ENCODE results near the gene TEX12.
A peak's percentile ranks its signal among the peaks of the same experiment; 100 is the strongest.
"Not testable (repeated sequence)": the region's sequence is repeated elsewhere in the genome, so short reads cannot be mapped to it uniquely, and the experiment has no call there.

The TEX12 gene

DNA sequence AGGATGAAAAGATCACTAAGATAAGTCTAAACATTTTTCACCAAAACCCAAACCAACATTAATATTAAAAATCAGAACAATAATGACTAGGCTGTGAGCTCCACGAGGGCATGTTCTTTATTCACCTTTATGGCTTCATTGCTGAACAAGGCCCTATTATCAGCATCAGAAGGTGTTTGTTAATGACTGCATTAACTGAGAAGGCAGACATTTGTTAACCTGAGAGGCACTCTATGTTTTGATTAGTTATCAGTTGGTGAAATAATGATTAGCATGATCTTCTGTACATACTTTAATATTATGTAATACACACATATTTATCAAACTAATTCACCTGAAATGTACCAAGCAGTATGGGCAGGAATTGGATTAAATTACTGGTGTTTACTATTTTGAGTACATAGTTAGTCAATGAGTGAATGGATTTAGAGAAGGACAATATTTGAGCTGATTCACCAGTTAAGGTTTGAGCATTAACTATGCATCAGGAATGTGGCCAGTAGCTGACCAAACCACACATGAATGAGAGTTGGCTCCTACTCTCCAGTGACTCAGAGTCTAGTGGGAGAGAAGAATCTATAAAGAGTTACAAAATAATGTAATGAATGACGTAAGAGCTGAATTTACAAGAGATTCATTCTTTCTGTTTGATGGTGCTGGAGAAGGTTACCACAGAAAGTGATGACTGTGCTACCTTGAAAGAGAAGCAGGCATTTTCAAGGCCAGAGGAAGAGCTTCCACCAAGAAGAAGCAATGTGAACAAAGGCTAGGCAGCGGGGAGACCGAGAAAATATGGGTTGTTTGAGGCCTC, 10.0 kb upstream of the TEX12 start:
- in situ Hi-C loops (cut with HindIII; ENCODE audit: low pct_unique_long_range_greater_than_20kb, low sequenced_read_pairs) = no loop called here
- TF ChIP-seq JUND (IDR thresholded peaks at IDR 0.05; ENCODE audit: low read depth) = no peak; the same call in 1 of the 2 replicates
- DNase-seq (ENCODE audit: low read depth in 1 of 2, low spot score in 1 of 2) = peak; percentile 44 to 81

GRCh38 chr11:112159098-112160065, 7.8 kb upstream of the TEX12 start:
- TF ChIP-seq JUND (IDR thresholded peaks at IDR 0.05; ENCODE audit: low read depth) = no peak
- in situ Hi-C loops (cut with HindIII; ENCODE audit: low pct_unique_long_range_greater_than_20kb, low sequenced_read_pairs) = no loop called here
- DNase-seq (ENCODE audit: low read depth in 1 of 2, low spot score in 1 of 2) = no peak

DNA sequence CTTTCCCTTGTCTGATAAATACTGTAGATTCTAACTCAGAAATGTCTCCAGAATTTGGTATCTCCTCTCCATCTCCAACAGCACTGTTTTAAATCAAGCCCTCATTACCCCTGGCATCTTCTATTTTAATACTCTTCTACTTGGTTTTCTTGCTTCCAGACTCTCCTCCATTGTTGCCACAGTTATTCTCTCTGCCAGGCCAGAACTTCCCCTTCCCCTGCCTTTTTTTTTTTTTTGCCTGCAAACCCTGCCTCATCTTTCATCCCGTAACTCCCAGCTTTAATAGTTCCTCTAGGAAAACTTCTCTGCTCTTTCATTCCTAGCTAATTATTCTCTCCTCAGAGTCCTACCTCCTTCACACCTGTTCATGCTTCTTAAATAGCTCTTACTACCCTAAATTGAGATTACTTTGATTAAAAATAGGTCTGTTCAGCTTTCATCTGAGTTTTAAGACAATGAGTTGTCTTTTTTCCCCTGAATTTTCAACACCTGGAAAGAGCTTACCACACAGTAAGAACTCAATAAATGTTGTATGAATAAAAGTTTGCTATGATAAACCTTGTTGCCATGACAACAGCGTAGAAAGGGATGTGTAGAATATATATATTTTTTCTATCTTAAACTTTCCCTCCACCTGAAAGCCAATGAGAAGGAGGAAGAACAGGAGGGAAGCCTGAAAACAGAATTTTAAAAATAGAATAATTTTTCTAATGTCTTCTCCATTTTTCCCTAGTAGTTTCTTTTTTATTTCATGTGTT, 6.9 kb upstream of the TEX12 start:
- in situ Hi-C loops (cut with HindIII; ENCODE audit: low pct_unique_long_range_greater_than_20kb, low sequenced_read_pairs) = no loop called here
- no peak for DNase-seq (ENCODE audit: low read depth in 1 of 2, low spot score in 1 of 2)
- no peak for TF ChIP-seq JUND (IDR thresholded peaks at IDR 0.05; ENCODE audit: low read depth)

GRCh38 chr11:112161012-112161411, 6.2 kb upstream of the TEX12 start:
- DNase-seq (ENCODE audit: low read depth in 1 of 2, low spot score in 1 of 2) = no peak
- TF ChIP-seq JUND (IDR thresholded peaks at IDR 0.05; ENCODE audit: low read depth) = no peak

GRCh38 chr11:112162200-112162599, 5.0 kb upstream of the TEX12 start:
- in situ Hi-C loops (cut with HindIII; ENCODE audit: low pct_unique_long_range_greater_than_20kb, low sequenced_read_pairs); DNase-seq (ENCODE audit: low read depth in 1 of 2, low spot score in 1 of 2): not testable (repeated sequence)

More at GRCh38 chr11:112161012-112161411, 6.2 kb upstream of the TEX12 start:
- in situ Hi-C loops (cut with HindIII; ENCODE audit: low pct_unique_long_range_greater_than_20kb, low sequenced_read_pairs) = no loop called here

DNA sequence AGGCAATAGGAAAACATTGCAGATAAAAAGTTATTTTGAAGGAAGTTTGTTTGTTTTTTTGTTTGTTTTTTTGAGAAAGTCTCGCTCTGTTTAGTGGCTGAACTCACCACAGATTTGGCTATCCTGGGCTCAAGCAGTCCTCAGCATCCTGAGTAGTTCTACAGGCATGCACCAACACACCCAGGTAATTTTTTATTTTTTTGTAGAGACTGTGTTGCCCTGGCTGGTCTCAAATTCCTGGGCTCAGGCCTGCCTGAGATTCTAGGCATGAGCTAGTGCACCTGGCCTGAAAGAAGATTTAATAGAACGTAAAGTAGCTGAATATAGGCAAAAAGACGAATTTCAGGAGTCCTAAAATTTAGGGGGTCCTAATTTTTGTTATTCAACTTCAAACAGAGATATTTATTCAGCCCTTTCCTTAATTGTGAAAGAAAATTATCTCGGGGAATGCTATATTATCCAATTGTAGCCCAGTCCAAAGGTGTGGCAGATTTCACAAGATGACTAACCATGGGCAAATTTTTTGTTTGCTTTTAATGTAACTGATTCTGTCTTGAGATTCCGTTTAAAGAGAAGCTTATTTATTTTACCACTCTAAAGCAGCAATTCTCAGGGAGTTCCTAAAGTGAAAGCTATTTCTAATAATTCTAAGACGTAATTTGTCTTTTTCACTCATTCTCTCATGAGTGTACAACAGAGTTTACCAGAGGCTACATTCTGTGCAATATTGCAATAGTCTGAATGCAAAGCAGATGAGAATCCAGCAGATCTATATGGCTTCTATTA, 4.2 kb upstream of the TEX12 start:
- no peak for DNase-seq (ENCODE audit: low read depth in 1 of 2, low spot score in 1 of 2)
- in situ Hi-C loops (cut with HindIII; ENCODE audit: low pct_unique_long_range_greater_than_20kb, low sequenced_read_pairs) = no loop called here
- no peak for TF ChIP-seq JUND (IDR thresholded peaks at IDR 0.05; ENCODE audit: low read depth)

GRCh38 chr11:112163875-112164685, 3.1 kb upstream of the TEX12 start, which contains the start of gene IL18:
TSS of gene IL18 (minus strand) at chr11:112164094. CDS start at chr11:112155053, 9,041 bp downstream.
- TF ChIP-seq JUND (IDR thresholded peaks at IDR 0.05; ENCODE audit: low read depth) = no peak
- DNase-seq (ENCODE audit: low read depth in 1 of 2, low spot score in 1 of 2) = peak; percentile 89 to 93
- in situ Hi-C loops (cut with HindIII; ENCODE audit: low pct_unique_long_range_greater_than_20kb, low sequenced_read_pairs) = no loop called here

DNA sequence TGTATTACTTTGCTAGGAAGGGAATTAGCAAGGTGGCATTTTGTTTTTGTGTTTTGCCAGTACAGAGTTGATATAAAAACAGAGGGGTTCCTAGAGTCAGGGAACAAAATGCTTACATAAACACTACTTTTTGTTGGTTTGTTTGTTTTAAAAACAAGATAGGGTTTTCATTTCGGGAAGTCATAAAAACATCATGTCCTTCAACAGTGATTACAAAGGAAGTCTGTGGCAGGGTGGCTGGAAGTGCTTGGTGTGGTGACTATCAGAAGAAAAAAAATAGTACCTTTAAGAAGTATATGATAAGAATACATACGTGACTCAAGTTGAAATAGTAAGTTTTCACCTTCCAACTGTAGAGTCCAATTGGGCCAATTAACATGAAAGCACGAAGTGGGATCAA, 2.1 kb upstream of the TEX12 start:
- no peak for DNase-seq (ENCODE audit: low read depth in 1 of 2, low spot score in 1 of 2)
- in situ Hi-C loops (cut with HindIII; ENCODE audit: low pct_unique_long_range_greater_than_20kb, low sequenced_read_pairs) = no loop called here
- no peak for TF ChIP-seq JUND (IDR thresholded peaks at IDR 0.05; ENCODE audit: low read depth)

DNA sequence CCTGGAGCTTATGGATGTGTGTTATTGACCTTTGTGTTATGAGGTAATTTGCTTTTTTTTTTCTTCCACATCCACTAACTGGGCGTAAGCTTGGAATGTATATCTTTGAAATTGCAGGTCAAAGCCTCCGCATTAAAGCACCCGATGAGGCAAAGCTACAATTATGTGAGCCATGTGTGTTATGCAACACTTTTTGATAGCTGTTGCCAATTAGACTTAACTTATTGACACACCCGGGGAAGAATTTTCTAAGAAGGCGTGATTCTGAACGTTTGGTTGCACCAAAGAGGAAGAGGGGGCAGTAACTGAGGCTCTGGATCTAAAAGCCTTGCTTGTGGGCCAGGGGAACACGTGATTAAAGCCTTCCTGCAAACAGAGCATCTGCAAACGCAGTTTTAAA, 610 bp upstream of the TEX12 start:
- no peak for TF ChIP-seq JUND (IDR thresholded peaks at IDR 0.05; ENCODE audit: low read depth)
- in situ Hi-C loops (cut with HindIII; ENCODE audit: low pct_unique_long_range_greater_than_20kb, low sequenced_read_pairs) = no loop called here
- no peak for DNase-seq (ENCODE audit: low read depth in 1 of 2, low spot score in 1 of 2)

DNA sequence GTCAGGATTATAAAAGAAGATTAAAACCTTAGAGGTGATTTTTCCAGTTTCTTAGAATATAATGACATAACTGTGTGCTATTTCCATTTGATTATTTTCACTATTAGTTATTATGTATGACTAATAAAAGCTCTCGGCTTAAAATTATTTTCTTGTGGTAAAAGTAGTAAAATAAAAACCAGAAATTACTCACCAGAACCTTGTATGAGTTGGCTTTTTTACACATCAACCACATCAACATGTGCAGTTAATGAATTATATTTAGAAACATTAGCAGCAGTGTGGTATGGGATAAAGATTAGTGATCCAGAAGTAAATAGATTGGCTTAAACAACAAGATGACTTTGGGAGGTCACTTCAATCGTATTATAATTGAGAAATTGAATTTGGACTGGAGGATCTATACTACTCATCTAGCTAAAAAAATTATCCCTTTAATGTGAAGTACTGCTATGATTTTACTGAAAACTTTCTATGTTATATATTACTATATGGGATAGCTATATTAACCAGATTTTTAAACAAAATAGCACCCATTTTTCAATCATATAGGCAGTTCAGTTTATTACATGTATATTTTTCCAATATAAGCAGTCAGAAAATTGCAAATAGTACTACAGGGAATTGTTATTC, 5.3 kb downstream of the TEX12 start:
- in situ Hi-C loops (cut with HindIII; ENCODE audit: low pct_unique_long_range_greater_than_20kb, low sequenced_read_pairs) = no loop called here
- no peak for DNase-seq (ENCODE audit: low read depth in 1 of 2, low spot score in 1 of 2)
- TF ChIP-seq JUND (IDR thresholded peaks at IDR 0.05; ENCODE audit: low read depth) = no peak

Data from T47D (cell line).